NCI-H1105 (cell line): ENCODE results near the gene PLG.
"Not testable (repeated sequence)": the region's sequence is repeated elsewhere in the genome, so short reads cannot be mapped to it uniquely, and the experiment has no call there.

Source experiments
- DNase-seq: peaks from one replicate; lab custom pipeline; 2025; lab: John Stamatoyannopoulos, UW

PLG gene

GRCh38 chr6:160775792-160776580, 73.9 kb downstream of the PLG start:
- DNase-seq, result no peak

GRCh38 chr6:160779095-160779494, 77.1 kb downstream of the PLG start:
- not testable (repeated sequence) for DNase-seq

- not testable (repeated sequence) for DNase-seq
Measured at GRCh38 chr6:160780656-160781055, 78.6 kb downstream of the PLG start.

- DNase-seq, result no peak
Measured at GRCh38 chr6:160781298-160781697, 79.3 kb downstream of the PLG start.

- no peak for DNase-seq
Measured at GRCh38 chr6:160782228-160782627, 80.2 kb downstream of the PLG start.

GRCh38 chr6:160783741-160784140, 81.7 kb downstream of the PLG start:
- no peak for DNase-seq

GRCh38 chr6:160788126-160788525, 86.1 kb downstream of the PLG start:
- not testable (repeated sequence) for DNase-seq

GRCh38 chr6:160788806-160789205, 86.8 kb downstream of the PLG start:
- no peak for DNase-seq

- no peak for DNase-seq
Measured at GRCh38 chr6:160789263-160790027, 87.4 kb downstream of the PLG start.

GRCh38 chr6:160790028-160790792, 88.2 kb downstream of the PLG start:
- DNase-seq, result no peak

- no peak for DNase-seq
Measured at GRCh38 chr6:160791459-160791858, 89.4 kb downstream of the PLG start.

- DNase-seq, result no peak
Measured at GRCh38 chr6:160791981-160792418, 90.0 kb downstream of the PLG start.

- DNase-seq, result no peak
Measured at GRCh38 chr6:160792708-160793107, 90.7 kb downstream of the PLG start.

- DNase-seq, result no peak
Measured at GRCh38 chr6:160793652-160794051, 91.6 kb downstream of the PLG start.

GRCh38 chr6:160795721-160796120, 93.7 kb downstream of the PLG start:
- DNase-seq, result no peak

- DNase-seq, result no peak
Measured at GRCh38 chr6:160798625-160799024, 96.6 kb downstream of the PLG start.

GRCh38 chr6:160799801-160800506, 97.9 kb downstream of the PLG start:
- no peak for DNase-seq

GRCh38 chr6:160801418-160801817, 99.4 kb downstream of the PLG start:
- no peak for DNase-seq

- not testable (repeated sequence) for DNase-seq
Measured at GRCh38 chr6:160802049-160802448, 100.0 kb downstream of the PLG start.
